HG03439 (cell line): ENCODE results near the gene TGIF2.
"Not testable (repeated sequence)": the region's sequence is repeated elsewhere in the genome, so short reads cannot be mapped to it uniquely, and the experiment has no call there.

Experiments
- ATAC-seq: cut with Tn5 transposase; IDR thresholded peaks from one replicate; pipeline ENCODE4 v1.9.1; 2021; ENCODE audit warnings: mild to moderate bottlenecking, moderate library complexity; ENCODE audit not compliant: unreplicated experiment

Gene TGIF2

DNA sequence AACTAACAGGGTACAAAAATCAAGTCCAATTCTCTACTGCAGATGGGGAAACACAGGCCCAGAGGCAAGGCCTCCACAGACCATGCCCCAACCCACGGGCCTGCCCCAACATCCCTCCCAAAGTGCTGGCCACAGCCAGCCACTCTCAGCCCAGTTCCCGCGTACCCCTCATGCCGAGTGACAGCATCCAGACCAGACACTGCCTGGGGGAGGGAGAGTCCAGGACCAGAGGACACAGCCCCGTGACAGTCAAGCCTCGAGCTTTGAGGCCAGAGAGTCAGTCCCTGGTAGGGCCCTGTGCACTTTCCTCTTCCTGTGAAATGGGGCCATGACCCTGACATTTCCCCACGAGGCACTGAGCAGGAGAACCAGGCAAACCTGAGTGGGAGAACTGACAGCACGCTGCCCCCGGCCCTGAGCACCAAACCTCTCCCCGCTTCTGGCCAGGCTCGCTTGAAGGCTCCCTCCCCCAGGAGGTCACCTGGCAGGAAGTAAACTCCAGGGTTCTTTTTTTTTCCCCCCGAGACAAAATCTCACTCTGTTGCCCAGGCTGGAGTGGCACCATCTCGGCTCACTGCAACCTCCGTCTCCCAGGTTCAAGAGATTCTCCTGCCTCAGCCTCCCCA, 27.2 kb upstream of the TGIF2 start:
- no peak for ATAC-seq

DNA sequence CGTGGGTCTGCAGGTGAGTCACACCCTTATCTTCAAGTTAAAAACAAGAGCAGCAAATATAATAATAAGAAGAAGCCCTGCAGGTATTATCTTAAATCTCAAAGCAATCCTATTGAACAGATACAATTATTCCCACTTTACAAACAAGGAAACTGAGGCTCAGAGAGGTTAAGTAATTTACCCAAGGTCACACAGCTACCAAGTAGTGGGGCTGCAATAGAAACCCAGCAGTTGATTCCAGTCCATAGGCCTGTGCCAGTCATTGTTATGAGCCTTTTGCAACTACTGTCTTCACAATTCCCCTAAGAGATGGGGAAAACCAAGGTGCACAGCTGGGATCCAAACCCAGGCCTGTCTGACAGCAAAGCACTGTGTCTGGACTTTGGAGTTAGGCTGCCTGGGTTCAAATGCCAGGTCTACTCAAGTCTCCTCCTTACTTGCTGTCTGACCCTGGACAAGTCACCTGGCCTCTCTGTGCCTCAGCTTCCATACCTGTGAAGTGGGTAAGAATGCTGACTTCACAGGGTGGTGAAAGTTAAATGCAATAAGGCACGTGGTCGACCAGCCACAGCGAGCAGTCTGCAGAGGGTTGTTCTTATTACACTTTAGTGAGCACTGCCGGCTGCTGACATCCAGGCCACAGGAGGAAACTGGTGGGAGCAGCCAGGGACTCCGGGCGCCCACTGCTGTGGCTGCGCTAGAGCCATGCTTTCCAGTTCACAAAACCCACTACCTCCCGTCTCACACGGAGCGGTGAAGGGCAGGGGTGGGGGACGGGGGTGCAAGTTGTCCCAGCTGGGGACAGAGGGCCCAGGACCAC, 26.0 kb upstream of the TGIF2 start:
- no peak for ATAC-seq

DNA sequence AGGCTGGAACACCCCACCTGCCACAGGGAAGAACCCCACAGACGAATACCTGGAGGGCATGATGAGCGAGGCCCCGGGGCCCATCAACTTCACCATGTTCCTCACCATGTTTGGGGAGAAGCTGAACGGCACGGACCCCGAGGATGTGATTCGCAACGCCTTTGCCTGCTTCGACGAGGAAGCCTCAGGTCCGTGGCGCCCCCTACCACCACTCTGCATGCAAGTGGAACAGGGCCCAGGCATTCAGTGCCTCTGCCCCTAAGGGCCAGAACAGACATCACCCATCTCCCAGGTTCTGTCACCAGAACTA, 25.4 kb upstream of the TGIF2 start:
- no peak for ATAC-seq

DNA sequence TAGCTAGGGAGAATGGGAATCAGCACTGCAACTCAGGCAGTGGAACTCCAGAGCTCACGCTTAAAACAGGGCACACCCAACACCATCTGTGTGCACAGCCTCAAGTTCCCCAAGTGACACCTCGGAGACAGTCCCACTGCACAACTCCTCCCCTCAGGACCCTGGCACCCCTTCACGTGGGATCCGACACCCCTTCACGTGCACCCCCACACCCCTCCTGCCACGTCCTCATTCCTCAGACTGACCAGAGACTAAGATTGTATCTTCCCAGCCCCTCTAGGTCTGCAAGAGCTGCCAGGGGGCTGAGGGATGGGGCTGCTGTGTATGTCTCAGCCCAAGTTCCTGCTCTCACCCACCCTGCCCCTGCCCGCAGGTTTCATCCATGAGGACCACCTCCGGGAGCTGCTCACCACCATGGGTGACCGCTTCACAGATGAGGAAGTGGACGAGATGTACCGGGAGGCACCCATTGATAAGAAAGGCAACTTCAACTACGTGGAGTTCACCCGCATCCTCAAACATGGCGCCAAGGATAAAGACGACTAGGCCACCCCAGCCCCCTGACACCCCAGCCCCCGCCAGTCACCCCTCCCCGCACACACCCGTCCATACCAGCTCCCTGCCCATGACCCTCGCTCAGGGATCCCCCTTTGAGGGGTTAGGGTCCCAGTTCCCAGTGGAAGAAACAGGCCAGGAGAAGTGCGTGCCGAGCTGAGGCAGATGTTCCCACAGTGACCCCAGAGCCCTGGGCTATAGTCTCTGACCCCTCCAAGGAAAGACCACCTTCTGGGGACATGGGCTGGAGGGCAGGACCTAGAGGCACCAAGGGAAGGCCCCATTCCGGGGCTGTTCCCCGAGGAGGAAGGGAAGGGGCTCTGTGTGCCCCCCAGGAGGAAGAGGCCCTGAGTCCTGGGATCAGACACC, 24.4 kb upstream of the TGIF2 start:
- no peak for ATAC-seq

DNA sequence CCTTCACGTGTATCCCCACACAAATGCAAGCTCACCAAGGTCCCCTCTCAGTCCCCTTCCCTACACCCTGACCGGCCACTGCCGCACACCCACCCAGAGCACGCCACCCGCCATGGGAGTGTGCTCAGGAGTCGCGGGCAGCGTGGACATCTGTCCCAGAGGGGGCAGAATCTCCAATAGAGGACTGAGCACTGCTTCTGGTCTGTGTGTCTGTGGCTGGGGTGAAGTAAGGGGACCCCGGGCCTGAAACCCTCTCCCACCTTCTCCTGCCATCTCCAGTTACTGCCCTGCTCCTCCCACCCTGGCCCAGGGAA, 23.8 kb upstream of the TGIF2 start:
- ATAC-seq, result no peak

DNA sequence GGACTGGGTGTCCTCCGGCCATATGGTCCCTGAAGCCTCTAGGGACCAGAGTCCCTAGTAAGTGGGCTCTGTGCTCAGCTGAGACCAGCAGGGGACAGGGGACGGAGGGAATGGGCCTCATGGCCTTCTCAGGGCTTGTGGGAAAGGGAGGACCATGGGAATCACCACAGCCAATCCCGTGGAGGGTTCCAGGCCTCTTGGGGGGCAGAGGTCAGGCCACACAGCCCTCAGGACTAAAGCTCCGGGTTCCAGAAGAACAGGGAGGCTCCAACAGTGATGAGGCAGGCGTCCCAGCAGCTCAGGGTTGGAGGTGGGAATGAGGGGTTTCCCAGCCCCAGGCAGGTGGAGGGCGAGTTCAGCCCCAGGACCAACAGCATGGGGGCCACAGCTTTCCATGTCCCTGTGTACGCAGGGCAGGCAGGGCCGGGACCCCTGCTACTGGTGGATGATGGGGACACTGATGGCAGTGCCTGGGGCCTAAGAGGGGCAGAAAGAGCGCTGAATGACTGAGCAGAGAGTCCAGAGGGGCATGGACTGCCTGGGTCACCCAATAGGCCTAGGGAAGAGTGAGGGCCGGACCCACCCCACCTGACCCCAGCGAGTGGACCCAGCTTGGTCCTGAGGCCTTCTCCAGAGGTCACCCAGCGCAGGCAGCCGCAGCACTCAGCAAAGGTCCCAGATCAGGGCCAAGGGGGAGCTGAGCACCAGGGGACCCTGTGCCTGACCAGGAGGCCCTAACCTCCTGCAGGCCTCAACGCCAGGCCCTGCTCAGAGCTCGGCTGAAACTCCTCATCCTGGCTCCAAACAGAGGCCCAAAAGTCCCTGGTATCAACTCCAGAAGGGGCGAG, 23.2 kb upstream of the TGIF2 start:
- ATAC-seq, result no peak

DNA sequence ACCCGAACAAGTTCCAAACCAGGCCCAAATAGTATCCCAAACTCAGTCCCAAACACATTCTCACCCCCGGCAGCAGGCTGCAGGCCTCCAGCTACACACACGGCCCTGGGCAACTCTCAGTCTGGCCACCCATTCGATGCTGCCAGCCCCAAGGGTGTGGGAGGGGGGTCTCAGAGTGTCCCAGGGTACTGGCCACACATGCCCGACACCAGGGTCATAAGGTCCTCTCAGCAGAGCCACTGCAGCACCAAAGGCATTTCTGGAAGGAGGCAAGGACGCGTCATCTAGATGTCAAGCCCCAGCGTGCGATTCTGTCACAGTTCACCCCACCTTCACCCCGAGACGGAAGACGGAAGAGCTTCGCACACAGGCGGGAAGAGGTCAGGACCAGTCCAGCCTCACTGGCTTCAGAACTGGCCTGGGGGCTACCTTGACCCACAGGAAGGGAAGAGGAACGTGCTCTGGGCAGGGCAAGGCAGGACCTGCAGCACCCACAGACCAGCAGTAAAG, 22.6 kb upstream of the TGIF2 start:
- ATAC-seq, result no peak

DNA sequence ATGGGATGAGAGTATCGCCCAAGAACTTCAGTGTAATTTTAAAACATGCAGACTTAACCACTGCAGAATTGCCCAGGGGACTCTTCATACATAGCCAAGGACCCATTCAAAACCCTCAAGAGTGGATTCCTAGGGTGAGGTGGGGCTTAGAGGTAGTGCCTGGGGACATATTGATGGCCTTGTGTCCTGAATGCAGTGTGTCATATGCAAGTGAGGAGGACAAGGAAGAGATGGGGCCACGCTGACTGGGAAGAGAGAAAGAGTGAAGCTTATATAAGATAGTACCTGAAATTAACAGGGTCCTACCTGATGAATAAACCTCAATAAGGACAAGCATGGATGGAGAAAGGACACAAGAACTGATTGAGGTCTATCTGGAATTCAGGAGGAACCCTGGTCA, 18.1 kb upstream of the TGIF2 start:
- no peak for ATAC-seq

DNA sequence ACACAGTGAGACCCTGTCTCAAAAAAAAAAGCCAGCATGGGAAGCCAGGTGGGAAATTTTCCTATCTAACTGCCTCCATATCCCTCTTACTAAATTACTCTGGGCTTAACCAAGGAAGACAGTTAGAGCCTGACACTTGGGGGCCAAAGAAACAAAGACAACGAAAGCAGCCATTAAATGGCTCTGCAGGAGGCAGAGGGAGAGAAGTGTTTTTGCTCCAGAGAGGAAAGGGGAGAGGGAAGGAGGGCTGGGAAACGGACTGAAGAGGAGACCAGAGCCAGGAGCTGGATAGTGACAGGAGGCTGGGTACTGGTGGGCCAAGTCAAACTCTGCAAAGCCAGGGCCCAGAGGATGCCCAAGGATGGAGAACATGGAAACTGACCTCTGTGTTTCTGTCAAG, 10.7 kb upstream of the TGIF2 start:
- ATAC-seq, result no peak

DNA sequence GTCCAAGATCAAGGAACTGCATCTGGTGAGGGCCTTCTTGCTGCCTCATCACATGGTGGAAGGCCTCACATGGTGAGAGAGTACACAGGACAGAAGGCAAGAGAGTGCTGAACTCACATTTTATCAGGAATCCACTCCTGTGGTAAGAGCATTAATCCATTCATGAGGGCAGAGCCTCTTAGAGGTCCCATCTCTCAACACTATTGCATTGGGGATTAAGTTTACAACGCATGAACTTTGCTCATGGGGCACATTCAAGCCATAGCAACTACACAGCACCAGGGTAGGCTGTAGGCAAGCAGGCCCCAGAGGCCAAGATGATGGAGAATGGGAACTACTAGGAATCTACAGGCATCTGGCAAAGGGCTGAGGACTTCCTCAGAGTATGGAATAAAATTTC, 10.0 kb upstream of the TGIF2 start:
- ATAC-seq, result no peak

DNA sequence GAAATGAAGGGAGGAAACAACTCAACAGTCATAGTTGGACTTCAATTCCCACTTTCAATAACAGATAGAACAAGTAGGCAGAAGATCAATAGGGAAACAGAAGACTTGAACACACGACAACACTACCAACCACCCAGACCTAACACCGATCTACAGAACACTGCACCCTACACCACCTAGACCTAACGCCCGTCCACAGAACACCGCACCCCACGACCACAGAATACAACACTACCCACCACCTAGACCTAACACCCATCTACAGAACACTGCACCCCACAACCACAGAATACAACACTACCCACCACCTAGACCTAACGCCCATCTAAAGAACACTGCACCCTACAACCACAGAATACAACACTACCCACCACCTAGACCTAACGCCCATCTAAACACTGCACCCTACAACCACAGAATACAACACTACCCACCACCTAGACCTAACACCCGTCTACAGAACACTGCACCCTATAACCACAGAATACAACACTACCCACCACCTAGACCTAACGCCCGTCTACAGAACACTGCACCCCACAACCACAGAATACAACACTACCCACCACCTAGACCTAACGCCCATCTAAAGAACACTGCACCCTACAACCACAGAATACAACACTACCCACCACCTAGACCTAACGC, 9.2 kb upstream of the TGIF2 start:
- ATAC-seq, result not testable (repeated sequence)

DNA sequence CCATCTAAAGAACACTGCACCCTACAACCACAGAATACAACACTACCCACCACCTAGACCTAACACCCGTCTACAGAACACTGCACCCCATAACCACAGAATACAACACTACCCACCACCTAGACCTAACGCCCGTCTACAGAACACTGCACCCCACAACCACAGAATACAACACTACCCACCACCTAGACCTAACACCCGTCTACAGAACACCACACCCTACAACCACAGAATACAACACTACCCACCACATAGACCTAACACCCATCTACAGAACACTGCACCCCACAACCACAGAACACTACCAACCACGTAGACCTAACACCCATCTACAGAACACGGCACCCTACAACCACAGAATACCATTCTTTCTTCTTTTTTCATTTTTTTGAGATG, 8.7 kb upstream of the TGIF2 start:
- ATAC-seq, result not testable (repeated sequence)

DNA sequence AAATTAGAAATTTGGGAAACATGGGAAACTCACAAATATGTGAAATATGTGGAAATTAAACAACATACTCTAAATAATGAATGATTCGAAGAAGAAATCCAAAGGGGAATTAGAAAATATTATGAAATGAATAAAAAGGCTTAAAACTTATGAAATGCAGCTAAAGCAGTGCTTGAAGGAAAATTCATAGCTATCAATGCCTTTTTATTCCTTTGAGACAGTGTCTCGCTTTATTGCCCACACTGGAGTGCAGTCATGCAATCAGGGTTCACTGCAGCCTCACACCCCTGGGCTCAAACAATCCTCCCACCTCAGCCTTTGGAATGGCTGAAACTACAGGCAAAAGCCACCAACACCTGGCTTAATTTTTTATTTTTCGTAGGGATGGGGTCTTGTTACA, 7.9 kb upstream of the TGIF2 start:
- ATAC-seq, result no peak

DNA sequence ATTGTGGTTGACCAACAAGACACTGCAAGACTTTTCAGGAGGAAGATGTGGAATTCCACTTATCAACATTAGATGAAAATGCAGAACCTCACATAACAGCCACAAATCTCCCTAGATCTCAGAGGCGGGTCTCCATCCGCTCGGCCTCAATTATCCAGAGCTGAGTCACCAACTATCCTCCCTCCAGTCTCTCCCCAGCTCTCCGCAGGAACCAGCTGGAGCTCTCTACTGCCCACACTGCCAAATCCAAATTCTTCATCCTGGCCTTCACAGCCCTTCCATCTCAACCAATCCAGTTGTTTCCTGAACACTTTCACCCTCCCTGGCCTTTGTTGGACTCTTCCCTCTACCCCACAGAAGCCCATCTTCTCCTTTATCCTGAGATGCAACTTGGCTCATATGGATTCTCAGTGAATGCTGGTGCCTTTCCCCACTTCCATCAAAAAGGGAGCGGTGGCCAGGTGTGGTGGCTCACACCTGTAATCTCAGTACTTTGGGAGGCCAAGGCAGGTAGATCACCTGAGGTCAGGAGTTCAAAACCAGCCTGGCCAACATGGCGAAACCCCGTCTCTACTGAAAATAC, 3.5 kb upstream of the TGIF2 start:
- ATAC-seq, result no peak

DNA sequence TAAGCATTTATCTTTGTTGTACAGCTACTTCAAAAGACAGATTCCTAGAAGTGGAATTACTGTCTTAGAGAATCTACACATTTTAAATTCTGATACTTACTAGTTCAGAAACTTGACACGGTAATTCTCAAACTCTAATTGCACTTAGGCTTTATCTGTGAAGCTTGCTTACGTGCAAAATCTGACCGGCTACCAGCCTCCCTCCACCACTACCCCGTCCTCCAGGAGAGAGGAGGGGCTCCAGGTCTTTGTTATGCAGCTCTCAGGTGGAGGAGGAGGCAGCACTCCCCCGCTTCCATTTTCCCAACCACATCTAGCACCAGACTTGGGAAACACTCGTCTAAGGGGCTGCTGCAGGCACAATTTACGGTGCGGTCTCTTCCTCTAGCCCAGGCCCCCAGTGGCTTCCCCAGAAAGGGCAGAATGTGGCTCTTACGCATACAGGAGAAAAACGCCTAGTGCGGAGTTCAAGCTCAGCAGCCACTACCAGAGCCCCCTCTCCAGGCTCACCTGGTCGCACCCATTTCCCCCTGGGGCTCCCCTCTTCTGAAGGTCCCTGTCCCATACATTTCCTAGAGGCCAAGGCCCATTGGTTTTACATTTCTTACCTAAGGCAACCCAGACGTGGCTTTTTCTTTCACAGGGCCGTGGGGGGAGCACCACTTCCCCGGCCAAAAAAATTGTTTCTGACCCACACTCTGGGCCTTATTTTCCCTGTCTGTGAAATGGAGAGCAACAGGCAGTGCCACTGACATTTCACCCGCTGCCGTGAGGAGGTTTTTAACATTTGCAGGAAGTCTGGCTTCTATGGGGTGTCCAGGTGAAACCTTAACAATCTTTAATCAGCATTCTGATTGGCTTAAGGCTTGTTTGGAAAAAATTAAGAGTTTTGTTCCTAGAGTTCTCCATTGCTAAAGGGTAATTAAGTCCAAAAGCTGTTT, 1.6 kb upstream of the TGIF2 start:
- ATAC-seq, result no peak

DNA sequence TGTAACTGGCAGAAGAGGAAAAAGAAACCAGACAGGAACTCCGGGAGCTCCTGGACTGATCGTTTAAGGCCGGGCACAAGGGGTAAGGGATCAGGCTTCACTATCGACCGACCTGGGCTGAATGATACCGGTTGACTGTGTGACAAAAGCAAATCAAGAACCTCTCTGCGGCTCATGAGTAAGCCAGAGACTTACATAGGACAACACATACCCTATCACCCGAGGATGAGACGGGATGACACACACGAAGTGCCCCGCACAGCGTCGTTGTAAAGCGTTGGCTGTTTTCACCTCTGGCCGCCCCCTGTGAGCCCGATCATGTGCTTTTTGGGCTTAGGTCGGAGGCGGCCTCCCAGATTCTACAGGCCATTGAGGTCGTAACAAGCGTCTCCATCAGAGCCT, 695 bp upstream of the TGIF2 start:
- ATAC-seq, result no peak

DNA sequence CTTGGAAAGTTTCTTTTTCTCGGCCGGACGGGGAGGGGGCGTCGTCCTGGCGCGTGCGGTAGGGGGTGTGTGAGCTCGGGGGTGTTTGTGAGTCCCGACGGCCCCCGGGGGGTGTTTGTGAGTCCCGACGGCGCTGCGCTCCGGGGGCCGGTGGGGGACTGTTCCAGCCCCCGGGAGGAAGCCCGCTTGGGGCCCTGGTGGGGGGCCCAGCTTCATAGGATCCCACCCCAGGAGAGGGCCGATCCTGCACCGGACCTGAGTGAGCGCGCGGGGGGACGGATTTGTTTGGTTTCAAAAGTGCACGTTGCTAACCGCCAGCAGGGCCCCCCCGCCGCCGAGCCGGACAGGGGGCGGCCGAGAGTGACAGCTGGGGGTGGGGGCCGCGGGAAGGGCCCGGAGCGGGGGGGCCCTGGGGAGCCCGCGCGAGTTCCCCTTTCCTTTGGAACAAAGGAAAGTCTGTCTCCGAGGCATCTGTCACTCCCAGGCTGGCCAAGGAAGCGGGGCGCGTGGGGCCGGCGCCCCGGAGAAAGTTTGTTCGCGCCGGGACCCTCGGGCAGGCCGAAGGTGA, 485 bp downstream of the TGIF2 start:
- peak; percentile 3 for ATAC-seq

DNA sequence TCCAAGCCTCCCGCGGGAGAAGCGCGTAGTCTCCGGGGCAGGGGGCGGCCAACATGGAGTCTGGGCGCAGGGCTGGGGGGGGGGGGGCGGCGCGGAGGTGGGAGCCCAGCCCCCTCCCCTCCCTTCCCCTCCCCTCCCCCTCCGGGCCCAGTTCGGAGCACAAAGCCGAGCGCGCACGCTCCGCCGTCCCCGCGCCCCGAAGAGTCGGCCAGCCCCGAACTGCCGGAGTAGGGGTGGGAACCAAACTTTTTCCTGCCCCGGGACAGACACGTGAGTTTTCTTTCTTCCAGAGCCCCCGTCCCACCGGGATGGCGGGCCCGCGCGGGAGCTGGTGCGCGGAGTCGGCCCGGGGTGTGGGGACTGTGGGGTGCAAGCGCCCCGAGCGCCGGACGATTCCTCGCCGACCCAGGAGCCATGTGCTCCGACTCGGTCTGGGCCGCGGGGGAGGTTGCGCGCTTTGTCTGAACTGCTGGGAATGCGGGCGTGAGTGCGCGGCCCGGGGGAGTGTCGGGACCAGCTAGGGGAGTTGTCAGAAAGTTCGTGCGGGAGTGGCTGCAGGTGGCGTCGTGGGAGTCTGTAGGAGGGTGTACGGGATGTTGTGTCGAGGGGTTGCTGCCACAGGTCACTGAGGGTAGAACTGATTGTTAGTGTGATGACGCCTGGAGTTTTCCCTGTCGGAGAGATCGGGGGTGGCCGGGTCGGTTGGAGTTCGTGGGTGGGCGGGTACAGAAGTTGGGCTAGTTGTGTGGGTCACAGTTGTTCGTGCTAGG, 1.2 kb downstream of the TGIF2 start:
- no peak for ATAC-seq
